Mucosa of rectum (tissue), 2 donors: ENCODE measurements around the gene KCNE3.
A peak's percentile ranks its signal among the peaks of the same experiment; 100 is the strongest.

Experiments used
- H3K27ac ChIP-seq, 2 donors: one replicate each; pipeline ENCODE4 v1.7.0; 2013; ENCODE audit warnings: inconsistent platforms in 2 of 2, low read depth in 2 of 2, low read length in 2 of 2
- H3K27me3 ChIP-seq, 2 donors: one replicate each; pipeline ENCODE4 v1.7.0; 2013; ENCODE audit warnings: low read length in 2 of 2; ENCODE audit not compliant: control insufficient read depth in 2 of 2, insufficient read depth in 2 of 2
- H3K36me3 ChIP-seq, 2 donors: one replicate each; pipeline ENCODE4 v1.7.0; 2013; ENCODE audit warnings: low read length in 2 of 2; ENCODE audit not compliant: control insufficient read depth in 2 of 2, insufficient read depth in 2 of 2
- H3K4me1 ChIP-seq, 2 donors: one replicate each; pipeline ENCODE4 v1.7.0; 2013; ENCODE audit warnings: low read length in 2 of 2, mild to moderate bottlenecking in 1 of 2; ENCODE audit not compliant: control insufficient read depth in 2 of 2, insufficient read depth in 2 of 2
- H3K4me3 ChIP-seq, 2 donors: one replicate each; pipeline ENCODE4 v1.7.0; 2013; ENCODE audit warnings: low read length in 2 of 2
- H3K9ac ChIP-seq, 2 donors: one replicate each; pipeline ENCODE4 v1.7.0; 2013; ENCODE audit warnings: low read length in 2 of 2, low read depth in 1 of 2, mild to moderate bottlenecking in 1 of 2
- H3K9me3 ChIP-seq, 2 donors: one replicate each; pipeline ENCODE4 v1.7.0; 2013; ENCODE audit warnings: low read length in 2 of 2; ENCODE audit not compliant: control insufficient read depth in 2 of 2
- donor health status: healthy.
- donor health status: Normal muscosa, but diverticular disease.

KCNE3 gene

GRCh38 chr11:74490941-74491340, 23.6 kb upstream of the KCNE3 start:
- Histone ChIP-seq H3K36me3 (no peaks in the 10 kb centered on the region), H3K4me3 (no peak overlapping the region), H3K4me1 (peaks cover 6 to 9% of the 10 kb centered on the region in 2 donors), H3K9me3 (no peaks in the 10 kb centered on the region), H3K27ac (no peak overlapping the region), H3K27me3 (no peaks in the 10 kb centered on the region), H3K9ac (no peak overlapping the region)

DNA sequence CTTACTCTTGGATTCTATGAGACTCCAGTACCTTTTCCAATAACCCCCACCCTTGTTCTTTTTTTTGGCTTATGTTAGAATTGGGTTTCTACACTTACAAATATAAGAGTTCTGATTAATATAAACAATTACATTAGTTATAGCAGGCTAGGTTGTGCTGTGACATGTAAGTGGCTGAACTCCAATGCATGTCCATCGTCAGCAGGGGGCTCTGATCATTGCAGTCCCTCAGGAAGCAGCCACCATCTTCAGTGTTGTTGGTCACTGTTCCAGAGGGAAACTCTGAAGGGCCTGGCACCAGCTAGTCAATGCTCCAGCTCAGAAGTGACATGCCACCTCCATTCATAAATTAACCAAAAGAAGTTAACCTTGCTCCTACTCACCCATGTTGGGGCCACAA, 20.5 kb upstream of the KCNE3 start:
- no peak overlapping the region for H3K27ac ChIP-seq

GRCh38 chr11:74485868-74486267, 18.5 kb upstream of the KCNE3 start:
- Histone ChIP-seq H3K9ac (no peak overlapping the region), H3K27me3 (no peaks in the 10 kb centered on the region), H3K4me1 (no peaks in the 10 kb centered on the region), H3K9me3 (no peaks in the 10 kb centered on the region), H3K36me3 (no peaks in the 10 kb centered on the region), H3K27ac (no peak overlapping the region), H3K4me3 (no peak overlapping the region)

More for the DNA sequence above, 20.5 kb upstream of the KCNE3 start:
- H3K4me3 ChIP-seq: no peak overlapping the region
- H3K36me3 ChIP-seq: no peaks in the 10 kb centered on the region
- H3K4me1 ChIP-seq: peaks cover 0 to 3% of the 10 kb centered on the region in 2 donors
- H3K9ac ChIP-seq: no peak overlapping the region
- no peaks in the 10 kb centered on the region for H3K27me3 ChIP-seq
- no peaks in the 10 kb centered on the region for H3K9me3 ChIP-seq

DNA sequence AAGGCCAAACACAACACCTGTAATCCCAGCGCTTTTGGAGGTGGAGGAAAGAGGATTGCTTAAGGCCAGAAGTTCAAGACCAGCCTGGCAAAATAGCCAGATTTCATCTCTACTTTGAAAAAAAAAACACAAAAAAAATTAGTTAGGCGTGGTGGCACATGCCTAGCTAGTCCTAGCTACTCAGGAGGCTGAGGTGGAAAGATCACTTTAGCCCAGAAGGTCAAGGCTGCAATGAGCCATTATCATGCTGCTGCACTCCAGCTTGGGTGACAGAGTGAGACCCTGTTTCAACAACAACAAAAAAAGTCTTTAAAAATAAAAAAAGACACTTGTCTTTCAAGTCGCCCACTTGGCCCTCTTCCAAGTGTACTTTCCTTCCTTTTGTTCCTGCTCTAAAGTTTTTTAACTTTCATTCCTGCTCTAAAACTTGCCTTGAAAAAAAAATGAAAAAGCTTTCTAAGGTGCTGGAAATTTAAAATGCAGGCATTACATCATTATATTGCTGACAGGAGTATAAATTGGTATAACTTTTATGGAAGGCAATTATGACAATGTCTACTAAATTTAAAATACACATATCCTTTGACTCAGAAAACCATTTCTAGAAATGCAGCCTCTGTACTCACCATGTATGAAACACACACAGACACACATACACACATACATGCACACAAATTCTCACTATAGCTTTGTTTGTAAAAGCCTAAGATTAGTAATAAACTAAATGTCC, 13.5 kb upstream of the KCNE3 start:
- Histone ChIP-seq H3K36me3 (no peaks in the 10 kb centered on the region), H3K9me3 (no peaks in the 10 kb centered on the region), H3K4me3 (no peak overlapping the region), H3K9ac (peak overlapping the region in 1 of 2 donors; percentile 20), H3K27me3 (no peaks in the 10 kb centered on the region), H3K27ac (no peak overlapping the region), H3K4me1 (peaks cover 0 to 2% of the 10 kb centered on the region in 2 donors)

DNA sequence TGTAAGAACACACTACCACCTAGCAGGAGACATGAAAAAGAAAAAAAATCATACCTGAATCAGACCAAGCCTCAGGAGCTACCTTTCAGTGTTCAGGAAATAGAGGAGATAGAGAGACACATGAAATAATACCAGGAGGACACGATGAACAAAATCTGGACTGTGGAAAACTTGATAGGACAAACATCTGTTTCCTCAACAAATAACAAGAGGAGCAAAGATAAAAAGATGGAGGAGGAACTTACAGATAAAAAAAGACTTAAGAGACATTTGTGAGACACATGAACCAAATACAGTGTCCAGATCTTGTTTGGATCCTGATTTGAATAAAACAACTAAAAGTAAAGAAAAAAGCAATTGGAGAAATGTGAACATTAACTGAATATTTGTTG, 12.4 kb upstream of the KCNE3 start:
- Histone ChIP-seq H3K27ac (no peak overlapping the region), H3K36me3 (no peaks in the 10 kb centered on the region), H3K9me3 (no peaks in the 10 kb centered on the region), H3K27me3 (no peaks in the 10 kb centered on the region), H3K4me3 (no peak overlapping the region), H3K4me1 (peaks cover 0 to 2% of the 10 kb centered on the region in 2 donors), H3K9ac (no peak overlapping the region)

- no peaks in the 10 kb centered on the region for H3K36me3 ChIP-seq
- no peak overlapping the region for H3K4me3 ChIP-seq
- no peak overlapping the region for H3K27ac ChIP-seq
- no peaks in the 10 kb centered on the region for H3K27me3 ChIP-seq
- H3K4me1 ChIP-seq: peaks cover 0 to 2% of the 10 kb centered on the region in 2 donors
- H3K9ac ChIP-seq: no peak overlapping the region
- no peaks in the 10 kb centered on the region for H3K9me3 ChIP-seq
Measured at GRCh38 chr11:74478877-74479731, 11.8 kb upstream of the KCNE3 start.

GRCh38 chr11:74476536-74476935, 9.2 kb upstream of the KCNE3 start:
- H3K9ac ChIP-seq: no peak overlapping the region
- no peaks in the 10 kb centered on the region for H3K27me3 ChIP-seq
- no peak overlapping the region for H3K27ac ChIP-seq
- no peaks in the 10 kb centered on the region for H3K9me3 ChIP-seq
- H3K36me3 ChIP-seq: no peaks in the 10 kb centered on the region
- H3K4me3 ChIP-seq: no peak overlapping the region
- peaks cover 0 to 2% of the 10 kb centered on the region in 2 donors for H3K4me1 ChIP-seq

DNA sequence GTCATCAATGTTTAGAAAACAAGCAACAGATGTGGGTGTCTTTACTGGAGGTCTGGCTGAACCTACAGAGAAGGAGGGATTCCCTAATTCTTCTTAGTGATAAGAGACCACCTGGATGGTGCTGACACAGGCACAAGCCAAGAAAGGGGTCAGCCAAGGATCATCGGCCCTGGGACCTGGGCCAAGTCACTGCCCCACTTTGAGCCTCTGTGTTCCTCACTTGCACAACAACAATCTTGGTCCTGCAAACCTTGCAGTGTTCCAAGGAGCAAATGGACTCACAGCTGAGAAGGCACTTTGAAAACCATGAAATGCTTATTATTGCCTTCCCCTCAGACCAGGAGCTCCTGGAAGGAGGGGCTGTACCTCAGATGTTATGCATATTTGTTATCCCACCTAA, 7.0 kb upstream of the KCNE3 start:
- Histone ChIP-seq H3K36me3 (no peaks in the 10 kb centered on the region), H3K9ac (no peak overlapping the region), H3K4me1 (no peaks in the 10 kb centered on the region), H3K9me3 (no peaks in the 10 kb centered on the region), H3K27ac (no peak overlapping the region), H3K4me3 (no peak overlapping the region), H3K27me3 (no peaks in the 10 kb centered on the region)

DNA sequence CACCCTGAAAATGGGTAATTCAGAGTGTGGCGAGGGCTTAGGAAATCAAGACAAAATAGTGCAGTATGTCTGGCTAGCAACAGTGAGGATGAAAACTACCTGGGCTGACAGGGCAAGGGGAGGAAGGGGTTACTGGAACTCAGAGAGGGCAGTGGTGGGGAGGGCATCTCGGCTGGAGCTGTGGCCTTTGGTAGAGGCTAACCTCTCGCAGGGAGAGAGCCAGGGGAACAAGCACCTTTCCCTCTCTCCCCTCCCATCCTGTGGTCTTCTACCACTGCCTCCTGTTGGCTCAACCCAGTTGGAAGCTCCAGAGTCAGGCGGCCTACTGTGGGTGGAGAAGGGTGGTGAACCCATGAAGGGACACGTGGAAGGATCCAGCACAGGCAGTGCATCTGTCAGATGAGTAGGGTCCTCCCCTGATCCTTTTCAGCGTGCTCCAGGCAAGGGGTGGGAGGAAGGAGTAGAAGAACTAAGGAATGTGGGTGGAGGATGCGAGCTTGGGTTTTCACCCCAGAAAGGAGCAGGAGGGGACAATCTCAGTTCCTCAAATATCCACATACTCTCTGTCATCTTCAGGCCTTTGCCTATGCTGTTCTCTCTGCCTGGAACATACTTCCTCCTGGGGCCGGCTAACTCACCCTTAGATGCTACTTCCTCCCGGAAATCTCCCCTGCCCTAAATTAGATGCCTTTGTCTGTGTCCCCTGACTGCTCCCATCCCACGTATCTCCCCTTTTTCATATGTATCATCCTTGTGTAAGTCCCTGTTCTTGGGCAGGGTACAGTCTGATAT, 6.2 kb upstream of the KCNE3 start:
- Histone ChIP-seq H3K9ac (no peak overlapping the region), H3K4me1 (no peaks in the 10 kb centered on the region), H3K4me3 (no peak overlapping the region), H3K27me3 (no peaks in the 10 kb centered on the region), H3K27ac (no peak overlapping the region), H3K36me3 (no peaks in the 10 kb centered on the region), H3K9me3 (no peaks in the 10 kb centered on the region)
